Glomerular endothelial cell (primary cell): ENCODE measurements around the gene REPS1. TPM values are rescaled to one million over a fixed set of nuclear protein-coding genes. Genes with fewer than 3 reads are reported as not detected.
"Not testable (repeated sequence)": the region's sequence is repeated elsewhere in the genome, so short reads cannot be mapped to it uniquely, and the experiment has no call there.

Experiments used
- DNase-seq: peaks from one replicate; pipeline ENCODE4 v3.0.0-alpha.2; 2011; ENCODE audit warnings: low read depth, low spot score; ENCODE audit errors: extremely low read depth
- total RNA-seq: library from RNA; depleted of rRNA; stranded (reverse); fragments of >200 nt; gene quantifications from 2 replicates; pipeline ENCODE4 v1.2.3, GENCODE V29; 2015

Gene REPS1
- total RNA-seq, 1 donor from 2014 or later: 32.1 TPM

DNA sequence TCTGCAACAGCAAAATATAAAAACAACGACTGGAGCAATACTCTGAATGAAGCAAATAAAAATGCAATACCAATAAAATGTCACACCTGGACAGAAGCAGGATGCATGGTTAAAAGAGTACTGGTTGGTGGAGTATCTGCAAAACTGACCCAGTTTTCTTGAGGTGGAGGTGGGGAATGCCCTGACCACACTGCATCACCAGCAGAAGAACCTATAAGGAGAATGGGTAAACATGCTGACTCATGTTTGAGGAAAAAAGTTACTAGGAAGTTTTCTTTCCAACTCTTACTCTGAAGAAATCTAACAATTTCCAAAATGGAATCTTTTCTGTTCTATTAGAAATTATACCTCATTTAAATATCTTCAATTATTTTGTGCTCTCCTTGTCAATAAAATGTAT lies 43.6 kb downstream of the REPS1 start:
- DNase-seq: no peak

- no peak for DNase-seq
Observed at GRCh38 chr6:138943089-138943625, 44.9 kb downstream of the REPS1 start.

GRCh38 chr6:138936873-138937272 lies 51.2 kb downstream of the REPS1 start:
- DNase-seq: not testable (repeated sequence)

GRCh38 chr6:138931660-138932059 lies 56.4 kb downstream of the REPS1 start:
- no peak for DNase-seq

GRCh38 chr6:138926579-138926978 lies 61.5 kb downstream of the REPS1 start:
- DNase-seq: no peak

GRCh38 chr6:138925806-138926205 lies 62.2 kb downstream of the REPS1 start:
- no peak for DNase-seq

DNA sequence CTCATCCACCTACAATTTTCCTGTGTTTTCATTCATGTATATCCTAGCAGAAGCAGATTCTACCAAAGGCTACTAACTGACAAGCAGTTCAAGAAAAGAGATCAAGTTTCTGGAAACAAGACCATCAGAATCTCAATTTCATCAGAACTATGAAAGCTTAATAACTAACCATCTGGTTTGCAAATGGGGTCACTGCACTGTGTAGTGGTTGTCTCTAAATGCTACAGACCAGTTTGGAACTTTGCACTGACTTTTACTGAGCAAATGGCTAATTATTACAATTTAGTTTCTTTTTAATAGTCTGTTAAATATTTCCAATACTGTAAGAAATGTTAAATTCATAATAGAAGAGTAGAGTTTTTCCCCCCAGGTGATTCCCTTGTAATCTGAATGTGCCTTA lies 64.5 kb downstream of the REPS1 start:
- DNase-seq: no peak

- peak; percentile 37 for DNase-seq
Observed at GRCh38 chr6:138920906-138921305, 67.1 kb downstream of the REPS1 start.

DNA sequence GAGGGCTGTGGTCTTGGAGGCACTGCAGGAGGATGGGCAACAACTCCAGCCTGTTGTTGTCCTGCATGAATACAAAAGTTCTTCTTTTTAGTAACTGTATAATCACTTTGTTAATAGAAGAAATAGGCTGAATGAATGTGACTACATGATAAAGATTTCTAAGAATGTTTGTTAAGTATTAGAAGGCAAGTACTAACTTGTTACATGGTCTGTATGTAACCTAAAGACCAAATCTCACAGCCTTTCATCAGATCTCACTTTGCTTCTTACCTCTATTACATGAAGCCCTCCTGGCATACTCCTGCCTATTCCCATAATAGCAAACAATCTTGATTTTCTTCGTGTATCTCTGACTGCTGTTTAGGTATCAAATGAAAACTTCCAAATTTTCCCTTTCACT lies 73.4 kb downstream of the REPS1 start:
- DNase-seq: no peak

DNA sequence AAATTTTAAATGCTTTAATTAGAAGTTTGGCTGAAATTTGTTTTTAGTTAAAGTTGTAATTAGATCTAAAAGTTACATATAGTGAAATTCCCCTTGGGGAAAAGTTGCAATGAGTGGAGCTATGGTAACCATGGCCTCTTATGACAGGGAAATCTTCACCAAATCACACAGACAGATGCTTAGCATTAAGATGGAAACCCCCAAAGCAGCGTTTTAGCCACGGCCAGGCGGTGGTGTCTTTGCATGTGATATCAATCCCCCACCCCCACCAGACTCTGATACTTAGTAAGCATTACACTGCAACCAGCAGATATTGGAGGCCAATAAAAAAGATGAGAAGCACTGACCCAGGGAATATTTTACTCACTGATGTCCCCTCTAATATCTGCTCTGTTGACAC lies 75.7 kb downstream of the REPS1 start:
- no peak for DNase-seq

- DNase-seq: no peak
Observed at GRCh38 chr6:138909975-138910374, 78.1 kb downstream of the REPS1 start.

DNA sequence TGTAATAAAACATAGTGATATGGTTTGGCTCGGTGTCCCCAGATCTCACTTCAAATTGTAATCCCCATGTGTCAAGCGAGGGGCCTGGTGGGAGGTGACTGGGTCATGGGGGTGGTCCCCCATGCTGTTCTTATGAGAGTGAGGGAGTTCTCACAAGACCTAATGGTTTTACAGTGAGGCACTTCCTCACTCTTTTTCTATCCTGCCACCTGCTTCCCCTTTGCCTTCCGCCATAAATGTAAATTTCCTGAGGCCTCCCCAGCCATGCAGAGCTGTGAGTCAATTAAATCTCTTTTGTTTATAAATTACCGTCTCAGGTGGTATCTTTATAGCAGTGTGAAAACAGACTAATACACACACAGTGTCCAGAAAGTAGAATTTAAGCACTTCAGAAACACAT lies 78.5 kb downstream of the REPS1 start:
- DNase-seq: no peak

- no peak for DNase-seq
Observed at GRCh38 chr6:138907167-138907566, 80.9 kb downstream of the REPS1 start.

GRCh38 chr6:138897031-138897430 lies 91.0 kb downstream of the REPS1 start:
- DNase-seq: no peak

GRCh38 chr6:138896104-138896756 lies 91.8 kb downstream of the REPS1 start:
- DNase-seq: no peak

GRCh38 chr6:138891255-138891986 lies 96.6 kb downstream of the REPS1 start:
- DNase-seq: no peak

DNA sequence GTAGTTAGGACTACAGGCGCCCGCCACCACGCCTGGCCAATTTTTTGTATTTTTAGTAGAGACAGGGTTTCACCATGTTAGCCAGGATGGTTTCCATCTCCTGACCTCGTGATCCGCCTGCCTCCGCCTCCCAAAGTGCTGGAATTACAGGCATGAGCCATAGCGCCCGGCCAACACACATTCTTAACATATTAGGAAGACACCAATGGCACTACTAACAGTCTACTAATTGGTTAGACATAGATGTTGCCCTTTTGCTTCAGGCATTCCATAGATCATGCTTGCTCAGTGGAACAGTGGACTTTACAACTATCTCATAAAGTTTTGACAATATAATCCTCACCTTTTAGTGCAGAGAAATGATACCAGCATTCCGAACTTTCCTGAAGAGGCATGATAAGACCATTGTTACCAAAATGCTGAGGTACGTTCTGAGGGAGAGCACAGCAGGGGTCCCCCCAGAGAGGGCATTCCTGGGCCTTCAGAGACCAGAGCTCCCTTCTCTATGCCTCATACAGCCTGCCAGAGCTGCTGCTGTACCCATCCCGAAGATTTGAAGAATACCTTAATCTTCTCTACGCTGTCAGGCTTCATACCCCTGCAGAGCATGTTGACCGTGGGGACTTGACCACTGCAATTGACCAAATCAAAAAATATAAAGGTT lies 102.8 kb downstream of the REPS1 start:
- no peak for DNase-seq

- DNase-seq: no peak
Observed at GRCh38 chr6:138882369-138883017, 105.6 kb downstream of the REPS1 start.

- no peak for DNase-seq
Observed at GRCh38 chr6:138873191-138873590, 114.9 kb downstream of the REPS1 start.

DNA sequence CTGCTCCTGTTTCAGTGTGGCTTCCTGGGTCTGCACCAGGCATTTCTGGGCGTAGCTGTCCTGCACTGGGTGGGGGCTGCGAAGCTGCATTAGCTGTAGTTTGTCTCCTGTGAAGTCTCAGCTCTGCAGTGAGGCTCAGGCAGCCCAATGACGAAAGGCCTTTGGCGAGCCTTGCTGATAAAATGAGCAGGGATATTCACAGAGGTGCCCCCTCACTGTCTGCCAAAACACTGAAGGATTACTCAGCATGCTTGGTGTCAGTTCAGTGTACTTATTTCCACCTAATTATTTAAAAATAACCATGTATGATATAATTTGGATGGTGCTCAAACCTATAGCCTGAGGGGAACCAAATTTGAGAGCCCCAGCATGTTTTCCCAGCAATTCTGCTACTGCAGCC lies 118.7 kb downstream of the REPS1 start:
- DNase-seq: no peak

GRCh38 chr6:138868181-138868580 lies 119.9 kb downstream of the REPS1 start:
- DNase-seq: no peak
